Tibial nerve (tissue), 4 donors: ENCODE results near the gene STOX2.

Source experiments
- CTCF ChIP-seq, 5 experiments: fragments of 200-600 bp in 3 of 5; fragments of 450-650 bp in 2 of 5; sonication (generic) in 3 of 5; IDR thresholded peaks; one replicate each; pipeline ENCODE4 v1.5.1; 2016 to 2019; ENCODE audit warnings: antibody characterized with exemption in 5 of 5, mild to moderate bottlenecking in 3 of 5, moderate library complexity in 2 of 5
- EP300 ChIP-seq, 2 donors: sonication (generic); formaldehyde crosslinking; IDR thresholded peaks; one replicate each; pipeline ENCODE4 v1.6.1; 2017; ENCODE audit warnings: antibody characterized with exemption in 2 of 2, mild to moderate bottlenecking in 1 of 2
- POLR2A ChIP-seq, 2 donors: fragments of 450-650 bp; IDR thresholded peaks; one replicate each; pipeline ENCODE4 v1.6.1; 2017; ENCODE audit warnings: antibody characterized with exemption in 2 of 2, mild to moderate bottlenecking in 2 of 2, moderate library complexity in 2 of 2

GRCh38 chr4:183898456-183898855 lies 6.7 kb upstream of the STOX2 start:
- no peak for TF ChIP-seq CTCF (IDR thresholded peaks at IDR 0.05)
- no peak for TF ChIP-seq POLR2A (IDR thresholded peaks at IDR 0.05)
- TF ChIP-seq EP300 (IDR thresholded peaks at IDR 0.05): no peak
